GM21423 (cell line): ENCODE measurements around the gene RDM1.

Experiments
- ATAC-seq: cut with Tn5 transposase; IDR thresholded peaks from one replicate; pipeline ENCODE4 v1.9.1; 2021; ENCODE audit warnings: mild to moderate bottlenecking, moderate library complexity; ENCODE audit not compliant: unreplicated experiment

The RDM1 gene

GRCh38 chr17:35934760-35935159, 4.2 kb upstream of the RDM1 start:
- no peak for ATAC-seq

- ATAC-seq: no peak
These were observed 2.0 kb upstream of the RDM1 start for GRCh38 chr17:35932586-35932985.

GRCh38 chr17:35931794-35932425, 1.3 kb upstream of the RDM1 start:
- ATAC-seq: no peak

GRCh38 chr17:35927714-35928113, 2.9 kb downstream of the RDM1 start:
- no peak for ATAC-seq

GRCh38 chr17:35923609-35924114, 6.9 kb downstream of the RDM1 start:
- ATAC-seq: no peak

- no peak for ATAC-seq
These were observed 10.3 kb downstream of the RDM1 start for GRCh38 chr17:35920229-35920628.

GRCh38 chr17:35918665-35919064, 11.9 kb downstream of the RDM1 start:
- no peak for ATAC-seq

GRCh38 chr17:35917519-35918213, 12.9 kb downstream of the RDM1 start:
- no peak for ATAC-seq

- no peak for ATAC-seq
These were observed 15.2 kb downstream of the RDM1 start for GRCh38 chr17:35915153-35915964.

GRCh38 chr17:35914354-35914753, 16.2 kb downstream of the RDM1 start:
- no peak for ATAC-seq

- ATAC-seq: no peak
These were observed 17.0 kb downstream of the RDM1 start for GRCh38 chr17:35913609-35914008.

GRCh38 chr17:35912942-35913341, 17.6 kb downstream of the RDM1 start:
- no peak for ATAC-seq

- ATAC-seq: no peak
These were observed 18.1 kb downstream of the RDM1 start for GRCh38 chr17:35912339-35912912.

- no peak for ATAC-seq
These were observed 21.2 kb downstream of the RDM1 start for GRCh38 chr17:35909408-35909807.

- ATAC-seq: no peak
These were observed 22.9 kb downstream of the RDM1 start for GRCh38 chr17:35907691-35908090.

- ATAC-seq: no peak
These were observed 23.5 kb downstream of the RDM1 start for GRCh38 chr17:35906926-35907637.

- no peak for ATAC-seq
These were observed 24.2 kb downstream of the RDM1 start for GRCh38 chr17:35906191-35906925.

GRCh38 chr17:35903451-35903850, 27.1 kb downstream of the RDM1 start:
- no peak for ATAC-seq

GRCh38 chr17:35901631-35902175, 28.9 kb downstream of the RDM1 start:
- no peak for ATAC-seq
